CD8-positive, alpha-beta memory T cell (primary cell): ENCODE measurements around the gene KRT86. TPM values are rescaled to one million over a fixed set of nuclear protein-coding genes. Genes with fewer than 3 reads are reported as not detected.

Source experiments
- CTCF ChIA-PET: fragments of 350-600 bp; sonication (Branson Sonifier 250); formaldehyde crosslinking; loops from one replicate; lab custom pipeline; 2021; ENCODE audit warnings: antibody characterized with exemption; lab: Charles Lee
- POLR2A ChIA-PET: fragments of 350-600 bp; sonication (Branson Sonifier 250); formaldehyde crosslinking; loops from one replicate; lab custom pipeline; 2021; ENCODE audit warnings: antibody characterized with exemption; lab: Charles Lee
- DNase-seq, 5 donors: peaks; one replicate each; pipeline versions ENCODE4 v3.0.0 to v3.0.0-alpha.2; 2020 to 2022; ENCODE audit warnings: mixed read lengths in 1 of 5
- H3K27ac ChIP-seq: one replicate; pipeline ENCODE4 v1.7.0; 2013; ENCODE audit warnings: low read depth, mild to moderate bottlenecking, low read length, moderate library complexity
- H3K27me3 ChIP-seq: 2 replicates; pipeline ENCODE4 v1.7.0; 2013; ENCODE audit warnings: low read length, mild to moderate bottlenecking; ENCODE audit not compliant: insufficient read depth, poor library complexity, severe bottlenecking
- H3K36me3 ChIP-seq: 2 replicates; pipeline ENCODE4 v1.7.0; 2013; ENCODE audit warnings: mild to moderate bottlenecking, low read length, moderate library complexity; ENCODE audit not compliant: insufficient read depth
- H3K4me1 ChIP-seq: 2 replicates; pipeline ENCODE4 v1.7.0; 2013; ENCODE audit warnings: mild to moderate bottlenecking, low read length, moderate library complexity; ENCODE audit not compliant: insufficient read depth
- H3K4me3 ChIP-seq: 2 replicates; pipeline ENCODE4 v1.7.0; 2013; ENCODE audit warnings: mild to moderate bottlenecking, low read length
- H3K9me3 ChIP-seq: 2 replicates; pipeline ENCODE4 v1.7.0; 2013; ENCODE audit warnings: mild to moderate bottlenecking, low read length
- H3K27ac Mint-ChIP-seq, 8 donors: one replicate each; pipeline ENCODE4 v1.8.0; 2020 to 2021; ENCODE audit warnings: mixed read lengths in 8 of 8, mild to moderate bottlenecking in 6 of 8, inconsistent platforms in 3 of 8, moderate library complexity in 3 of 8
- H3K27me3 Mint-ChIP-seq, 2 donors: one replicate each; pipeline ENCODE4 v1.8.0; 2020 to 2021; ENCODE audit warnings: mixed read lengths in 2 of 2, mild to moderate bottlenecking in 1 of 2, moderate library complexity in 1 of 2
- H3K36me3 Mint-ChIP-seq, 3 donors: one replicate each; pipeline ENCODE4 v1.8.0; 2020 to 2021; ENCODE audit warnings: mixed read lengths in 3 of 3, inconsistent platforms in 1 of 3, mild to moderate bottlenecking in 1 of 3
- H3K4me1 Mint-ChIP-seq, 3 donors: one replicate each; pipeline ENCODE4 v1.8.0; 2020 to 2021; ENCODE audit warnings: mixed read lengths in 3 of 3, inconsistent platforms in 1 of 3, mild to moderate bottlenecking in 1 of 3
- H3K4me3 Mint-ChIP-seq, 7 donors: one replicate each; pipeline ENCODE4 v1.8.0; 2020 to 2021; ENCODE audit warnings: mixed read lengths in 7 of 7, mild to moderate bottlenecking in 6 of 7, moderate library complexity in 4 of 7, inconsistent platforms in 2 of 7
- H3K9me3 Mint-ChIP-seq, 5 donors: one replicate each; pipeline ENCODE4 v1.8.0; 2020 to 2022; ENCODE audit warnings: mixed read lengths in 5 of 5, mild to moderate bottlenecking in 3 of 5, moderate library complexity in 2 of 5, inconsistent platforms in 1 of 5
- polyA plus RNA-seq: library from polyadenylated mRNA; unstranded; fragments of 300-500 nt; fragmentation: Illumina TruSeq; gene quantifications from one replicate; pipeline ENCODE4 v1.2.3, GENCODE V29; 2021
- total RNA-seq, 2 experiments: library from RNA; stranded (reverse); gene quantifications; one replicate each; pipeline ENCODE4 v1.2.3, GENCODE V29; 2021

The KRT86 gene
- total and polyA plus RNA-seq, 3 experiments from 2014 or later: 0.31 TPM; not detected in 2

DNA sequence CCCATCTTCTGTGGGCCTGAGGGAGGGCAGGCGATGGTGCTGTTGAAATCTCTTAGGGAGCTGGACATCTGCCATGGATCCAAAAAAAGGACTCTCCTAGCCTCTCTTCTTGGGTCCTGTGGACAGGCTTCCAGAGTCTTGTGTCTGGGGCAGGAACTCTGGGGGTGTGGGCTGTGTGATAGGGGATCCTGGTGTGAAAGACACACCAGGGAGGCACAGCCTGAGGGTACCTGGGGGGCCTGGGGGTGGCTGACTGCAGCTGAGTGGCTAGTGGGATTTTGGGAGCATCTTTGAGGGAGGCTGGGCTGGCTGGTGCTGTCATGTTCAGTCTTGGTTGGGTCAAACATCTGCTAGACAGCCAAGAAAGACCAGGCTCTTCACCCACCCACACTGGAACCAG, 48.6 kb downstream of the KRT86 start:
- no peaks in the 10 kb centered on the region for H3K9me3 Mint-ChIP-seq
- Histone ChIP-seq H3K4me1 (peaks cover 3% of the 10 kb centered on the region), H3K4me3 (no peak overlapping the region), H3K36me3 (no peaks in the 10 kb centered on the region), H3K27me3 (peaks cover 4% of the 10 kb centered on the region), H3K27ac (no peak overlapping the region), H3K9me3 (no peaks in the 10 kb centered on the region)
- H3K36me3 Mint-ChIP-seq: no peaks in the 10 kb centered on the region
- POLR2A ChIA-PET: no interaction called here
- no peak for DNase-seq
- H3K27ac Mint-ChIP-seq: no peak overlapping the region
- CTCF ChIA-PET: no interaction called here
- H3K4me3 Mint-ChIP-seq: no peak overlapping the region
- peaks cover 2 to 9% (median 8%) of the 10 kb centered on the region in 3 donors for H3K4me1 Mint-ChIP-seq
- peaks cover 33 to 52% of the 10 kb centered on the region in 2 donors for H3K27me3 Mint-ChIP-seq

DNA sequence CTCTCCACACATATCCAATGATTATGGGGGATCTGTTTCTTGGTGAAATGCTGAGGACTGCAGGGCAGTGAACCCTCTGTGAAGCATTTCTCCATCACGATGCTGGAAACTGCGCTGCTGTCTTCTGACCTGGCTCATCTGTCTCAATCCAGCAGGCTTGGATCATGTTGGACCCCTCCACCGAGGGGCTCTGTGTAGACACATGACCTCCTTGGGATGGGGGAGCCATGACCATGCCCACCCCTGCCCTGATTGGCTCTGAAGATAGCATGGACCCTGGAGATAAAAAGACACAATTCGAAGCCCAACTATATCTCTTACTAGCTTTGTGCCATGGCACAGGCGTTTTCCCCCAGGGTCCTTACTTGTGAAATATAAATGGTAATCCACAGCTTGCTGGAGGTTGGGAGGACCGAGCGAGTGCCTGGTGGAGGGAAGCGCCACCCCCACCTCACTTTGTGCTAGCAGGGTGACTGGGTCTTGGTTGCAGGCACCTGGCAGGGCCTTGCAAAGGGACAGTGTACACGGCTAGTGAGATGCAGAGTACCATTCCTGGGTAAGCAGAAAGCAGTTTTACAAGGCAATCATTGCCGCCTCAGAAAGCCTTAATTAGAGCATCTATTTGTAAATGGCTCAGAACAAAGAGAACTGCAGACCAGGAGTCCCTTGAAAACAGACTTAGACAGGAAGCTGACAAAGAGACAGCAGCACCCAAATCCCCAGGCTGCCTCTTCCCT, 49.1 kb downstream of the KRT86 start:
- H3K4me3 Mint-ChIP-seq: peak overlapping the region in 1 of 7 donors; percentile 10
- H3K27me3 ChIP-seq: peaks cover 4% of the 10 kb centered on the region
- H3K9me3 Mint-ChIP-seq: no peaks in the 10 kb centered on the region
- no peak overlapping the region for H3K27ac Mint-ChIP-seq
- H3K9me3 ChIP-seq: no peaks in the 10 kb centered on the region
- H3K4me1 Mint-ChIP-seq: peaks cover 2 to 9% (median 8%) of the 10 kb centered on the region in 3 donors
- no peaks in the 10 kb centered on the region for H3K36me3 Mint-ChIP-seq
- H3K4me1 ChIP-seq: peaks cover 4% of the 10 kb centered on the region
- no peak overlapping the region for H3K4me3 ChIP-seq
- DNase-seq: peak in 1 of 5 donors; percentile 28
- no peak overlapping the region for H3K27ac ChIP-seq
- peaks cover 33 to 48% of the 10 kb centered on the region in 2 donors for H3K27me3 Mint-ChIP-seq
- no peaks in the 10 kb centered on the region for H3K36me3 ChIP-seq
- ChIA-PET POLR2A (no interaction called here), CTCF (no interaction called here)

DNA sequence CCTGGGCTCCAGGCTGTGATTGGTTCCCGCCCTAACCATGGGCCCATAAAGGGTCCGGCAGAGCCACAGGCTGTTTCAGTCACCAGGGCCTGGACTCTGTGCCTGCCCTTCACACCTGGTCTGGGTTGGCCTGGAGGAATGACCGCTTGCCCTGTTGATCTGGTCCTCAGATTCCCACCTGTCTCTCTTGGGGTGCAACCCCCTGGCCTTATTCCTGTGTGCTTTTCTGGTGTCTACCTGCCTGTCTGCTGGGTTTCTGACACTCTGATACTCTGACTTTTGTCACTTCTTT, 49.7 kb downstream of the KRT86 start:
- Histone ChIP-seq H3K4me3 (no peak overlapping the region), H3K36me3 (no peaks in the 10 kb centered on the region), H3K27me3 (no peaks in the 10 kb centered on the region), H3K9me3 (no peaks in the 10 kb centered on the region), H3K4me1 (peaks cover 4% of the 10 kb centered on the region), H3K27ac (no peak overlapping the region)
- H3K4me3 Mint-ChIP-seq: no peak overlapping the region
- no peaks in the 10 kb centered on the region for H3K36me3 Mint-ChIP-seq
- ChIA-PET CTCF (interaction anchor here (1.8 kb wide), 1 partner anchor 547 kb away, joined by 5 read pairs; no protein-coding TSS in a partner anchor), POLR2A (no interaction called here)
- no peaks in the 10 kb centered on the region for H3K9me3 Mint-ChIP-seq
- peak in 1 of 5 donors; percentile 30 for DNase-seq
- no peak overlapping the region for H3K27ac Mint-ChIP-seq
- H3K27me3 Mint-ChIP-seq: peaks cover 31 to 42% of the 10 kb centered on the region in 2 donors
- H3K4me1 Mint-ChIP-seq: peaks cover 2 to 9% (median 8%) of the 10 kb centered on the region in 3 donors

DNA sequence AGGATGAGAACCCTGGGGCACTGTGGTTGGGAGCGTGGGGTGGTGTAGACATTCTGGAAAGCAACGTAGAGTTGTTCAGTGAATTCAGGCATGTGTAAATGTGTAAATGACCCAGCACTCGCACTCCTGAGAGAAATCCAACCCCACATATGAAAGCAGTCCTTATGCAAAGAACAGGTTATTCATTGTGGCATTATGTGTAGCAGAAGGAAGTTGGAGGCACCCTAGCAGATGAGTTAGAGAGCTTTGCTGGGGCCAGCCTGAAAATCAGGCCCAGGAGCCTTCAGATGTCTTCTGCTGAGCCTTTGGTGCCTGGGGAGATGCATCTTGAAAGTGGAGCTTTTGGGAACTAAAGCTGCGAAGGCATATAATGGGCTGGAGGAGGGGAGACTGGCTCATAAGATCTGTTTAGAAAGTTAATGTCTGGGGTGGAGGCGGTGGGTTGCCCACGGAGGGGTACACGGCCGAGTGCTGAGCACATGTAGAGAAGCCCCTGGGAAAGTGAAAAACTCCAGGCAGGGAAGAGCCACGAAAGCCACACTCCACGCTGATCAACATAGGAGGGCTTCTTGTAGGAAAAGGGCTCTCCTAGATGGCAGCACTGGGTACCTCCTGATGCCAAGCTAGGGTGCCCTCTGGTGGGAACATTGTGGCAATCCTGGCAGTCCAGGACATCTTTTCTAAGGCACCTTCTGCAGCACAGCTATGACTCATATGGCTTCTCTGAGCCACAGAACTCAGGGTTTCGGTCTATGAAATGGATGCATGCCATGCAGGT, 52.8 kb downstream of the KRT86 start:
- Histone ChIP-seq H3K36me3 (no peaks in the 10 kb centered on the region), H3K9me3 (no peaks in the 10 kb centered on the region), H3K4me3 (no peak overlapping the region), H3K27me3 (no peaks in the 10 kb centered on the region), H3K4me1 (peaks cover 4% of the 10 kb centered on the region), H3K27ac (no peak overlapping the region)
- Mint-ChIP-seq H3K4me1 (peaks cover 2 to 9% (median 8%) of the 10 kb centered on the region in 3 donors), H3K27me3 (peaks cover 16 to 19% of the 10 kb centered on the region in 2 donors), H3K27ac (peak overlapping the region in 3 of 8 donors; percentile 13 to 92 (median 26)), H3K36me3 (no peaks in the 10 kb centered on the region), H3K9me3 (no peaks in the 10 kb centered on the region), H3K4me3 (no peak overlapping the region)
- POLR2A ChIA-PET: interaction anchor here (0.9 to 1.2 kb wide), 2 partner anchors 25 to 172 kb away, joined by 3 to 5 read pairs; no protein-coding TSS in a partner anchor
- DNase-seq: peak; percentile 56 to 84 (median 69)
- CTCF ChIA-PET: interaction anchor here (0.7 to 3.9 kb wide), 23 partner anchors 9 to 552 kb away, joined by 3 to 21 read pairs (median 4); no protein-coding TSS in a partner anchor

DNA sequence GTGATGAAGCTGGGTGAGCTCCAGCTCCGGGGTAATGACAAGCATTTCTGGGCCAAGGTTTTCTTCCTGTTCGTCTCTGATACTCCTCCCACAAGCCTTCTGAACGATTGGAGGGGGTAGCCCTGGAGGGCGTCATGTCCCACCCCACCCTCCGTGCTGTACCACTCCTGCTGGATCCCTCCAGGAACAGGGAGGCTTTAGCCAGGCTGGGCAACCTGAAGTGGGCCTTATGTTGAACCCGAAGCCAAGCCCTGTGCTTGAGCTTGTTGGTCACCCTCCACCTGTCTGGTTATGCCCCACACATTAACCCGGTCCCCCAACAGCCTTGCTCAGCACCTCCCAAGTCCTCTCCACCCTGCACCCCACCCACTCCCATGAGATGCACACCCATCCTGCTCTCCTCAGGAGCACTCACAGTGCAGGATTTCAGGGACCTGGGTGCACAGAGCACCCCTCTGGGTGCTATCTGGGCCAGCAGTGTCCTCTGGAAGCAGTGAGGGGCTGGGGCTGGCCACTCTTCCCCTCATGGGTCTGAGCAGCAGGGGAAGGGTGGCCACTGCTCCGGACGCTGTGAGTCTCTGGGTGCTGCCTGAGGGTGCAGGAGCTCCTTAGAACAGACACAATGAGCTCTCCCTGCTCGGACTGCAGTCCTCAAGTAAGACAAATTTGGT, 53.5 kb downstream of the KRT86 start:
- DNase-seq: no peak
- Mint-ChIP-seq H3K27ac (peak overlapping the region in 3 of 8 donors; percentile 13 to 92 (median 26)), H3K27me3 (peaks cover 11 to 14% of the 10 kb centered on the region in 2 donors), H3K4me1 (peaks cover 2 to 9% (median 8%) of the 10 kb centered on the region in 3 donors), H3K4me3 (no peak overlapping the region), H3K36me3 (no peaks in the 10 kb centered on the region), H3K9me3 (no peaks in the 10 kb centered on the region)
- ChIA-PET CTCF (interaction anchor here (0.7 to 3.9 kb wide), 25 partner anchors 9 to 552 kb away, joined by 3 to 21 read pairs (median 4); no protein-coding TSS in a partner anchor), POLR2A (interaction anchor here (0.9 to 1.2 kb wide), 2 partner anchors 24 to 173 kb away, joined by 3 to 5 read pairs; no protein-coding TSS in a partner anchor)
- H3K27ac ChIP-seq: no peak overlapping the region
- H3K4me3 ChIP-seq: no peak overlapping the region
- H3K9me3 ChIP-seq: no peaks in the 10 kb centered on the region
- H3K4me1 ChIP-seq: peaks cover 4% of the 10 kb centered on the region
- no peaks in the 10 kb centered on the region for H3K27me3 ChIP-seq
- no peaks in the 10 kb centered on the region for H3K36me3 ChIP-seq

DNA sequence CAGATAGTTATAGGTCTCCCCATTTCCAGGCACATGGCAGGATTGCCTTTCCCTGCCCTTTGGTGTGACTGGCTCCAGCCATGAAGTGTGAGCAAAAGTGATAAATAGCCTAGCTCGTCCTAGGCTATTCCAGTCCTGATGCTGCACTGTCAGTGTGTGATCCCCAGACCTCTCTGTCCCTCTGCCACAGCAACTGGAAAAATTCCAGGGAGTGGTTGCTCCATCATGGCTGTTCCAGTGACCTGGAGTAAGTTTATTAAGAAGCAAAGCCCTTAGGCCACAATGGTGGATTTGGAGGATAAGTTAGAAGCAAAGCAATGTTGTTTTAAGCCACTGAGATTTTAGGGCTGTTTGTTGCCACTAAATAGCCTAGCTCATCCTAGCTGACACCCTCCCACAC, 56.6 kb downstream of the KRT86 start:
- POLR2A ChIA-PET: no interaction called here
- no peaks in the 10 kb centered on the region for H3K9me3 ChIP-seq
- H3K4me3 ChIP-seq: no peak overlapping the region
- peaks cover 4% of the 10 kb centered on the region for H3K4me1 ChIP-seq
- no peaks in the 10 kb centered on the region for H3K27me3 ChIP-seq
- no peaks in the 10 kb centered on the region for H3K36me3 ChIP-seq
- Mint-ChIP-seq H3K36me3 (peaks cover 0 to 4% (median 0%) of the 10 kb centered on the region in 3 donors), H3K4me3 (no peak overlapping the region), H3K27ac (no peak overlapping the region), H3K9me3 (no peaks in the 10 kb centered on the region), H3K27me3 (peaks cover 13 to 17% of the 10 kb centered on the region in 2 donors), H3K4me1 (peaks cover 2 to 9% (median 8%) of the 10 kb centered on the region in 3 donors)
- CTCF ChIA-PET: interaction anchor here (1.2 kb wide), 1 partner anchor 175 kb away, joined by 4 read pairs; no protein-coding TSS in a partner anchor
- no peak overlapping the region for H3K27ac ChIP-seq
- DNase-seq: peak in 1 of 5 donors; percentile 15

DNA sequence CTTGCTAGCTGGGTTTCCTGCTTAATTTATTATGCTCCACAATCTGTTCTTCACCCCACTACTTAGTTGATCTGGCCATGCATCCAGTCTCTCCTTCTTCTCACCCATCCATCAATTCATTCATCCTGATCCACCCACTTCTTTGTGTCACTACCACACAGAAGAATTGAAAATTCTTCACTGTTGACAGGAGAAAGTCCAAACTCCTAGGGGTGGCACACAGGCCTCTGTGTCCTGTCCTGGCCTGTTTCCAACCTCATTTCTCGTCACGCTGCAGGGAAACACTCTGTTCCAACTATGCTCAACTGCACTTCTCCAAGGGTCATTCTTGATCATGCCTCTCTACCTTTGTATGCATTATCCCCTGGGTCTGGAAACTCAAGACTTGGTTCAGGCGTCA, 57.4 kb downstream of the KRT86 start:
- Mint-ChIP-seq H3K27ac (no peak overlapping the region), H3K9me3 (peaks cover 0 to 5% (median 2%) of the 10 kb centered on the region in 5 donors), H3K4me3 (no peak overlapping the region), H3K36me3 (peaks cover 0 to 4% (median 0%) of the 10 kb centered on the region in 3 donors), H3K4me1 (peaks cover 2 to 9% (median 8%) of the 10 kb centered on the region in 3 donors), H3K27me3 (peaks cover 13 to 17% of the 10 kb centered on the region in 2 donors)
- Histone ChIP-seq H3K27ac (no peak overlapping the region), H3K27me3 (no peaks in the 10 kb centered on the region), H3K9me3 (no peaks in the 10 kb centered on the region), H3K36me3 (no peaks in the 10 kb centered on the region), H3K4me3 (no peak overlapping the region), H3K4me1 (peaks cover 4% of the 10 kb centered on the region)
- no peak for DNase-seq
- ChIA-PET CTCF (interaction anchor here (0.8 to 1.2 kb wide), 2 partner anchors 47 to 175 kb away, joined by 3 to 4 read pairs; no protein-coding TSS in a partner anchor), POLR2A (no interaction called here)
